H1 (cell line): Measurements from ENCODE around the gene GANAB. TPM values are rescaled to one million over a fixed set of nuclear protein-coding genes. Genes with fewer than 3 reads are reported as not detected.
A peak's percentile ranks its signal among the peaks of the same experiment; 100 is the strongest.

Experiments used
- ASH2L ChIP-seq: fragments of 200-600, 300-600 bp; sonication (generic); IDR thresholded peaks from one replicate; pipeline ENCODE4 v1.7.1; 2017; ENCODE audit warnings: low read length
- CBX8 ChIP-seq: fragments of 300-800, 300-1000 bp; sonication (generic); IDR thresholded peaks from 2 replicates; pipeline ENCODE4 v1.7.1; 2016; ENCODE audit warnings: low read depth, low read length, borderline replicate concordance
- CHD1 ChIP-seq: IDR thresholded peaks from 2 replicates; pipeline ENCODE4 v1.6.1; 2012; ENCODE audit warnings: low read depth, low read length, improper control_type of control experiment
- EGR1 ChIP-seq: IDR thresholded peaks from 2 replicates; pipeline ENCODE4 v1.6.1; 2011; ENCODE audit warnings: low read depth, low read length, borderline replicate concordance
- HDAC2 ChIP-seq, 2 experiments: fragments of 300-600 bp in 1 of 2; sonication (generic) in 1 of 2; IDR thresholded peaks; 2 replicates each; pipeline ENCODE4 v1.6.1; 2011 to 2012; ENCODE audit warnings: low read depth in 2 of 2, low read length in 2 of 2, mild to moderate bottlenecking in 2 of 2, moderate library complexity in 2 of 2, borderline replicate concordance in 1 of 2, inconsistent platforms in 1 of 2
- MAX ChIP-seq: IDR thresholded peaks from 2 replicates; pipeline ENCODE4 v1.6.1; 2012; ENCODE audit warnings: inconsistent platforms
- NANOG ChIP-seq: IDR thresholded peaks from 2 replicates; pipeline ENCODE4 v1.6.1; 2011; ENCODE audit warnings: low read length, low read depth, mild to moderate bottlenecking, inconsistent platforms; ENCODE audit not compliant: insufficient read depth, poor library complexity, severe bottlenecking
- POLR2AphosphoS5 ChIP-seq: IDR thresholded peaks from 2 replicates; pipeline ENCODE4 v1.6.1; 2011; ENCODE audit warnings: low read depth, low read length
- TAF7 ChIP-seq: optimal IDR thresholded peaks from 2 replicates; pipeline ENCODE3; 2011; ENCODE audit warnings: low read depth, mild to moderate bottlenecking, inconsistent platforms, low read length, moderate library complexity, borderline replicate concordance
- TBP ChIP-seq: IDR thresholded peaks from 2 replicates; pipeline ENCODE4 v1.6.1; 2011; ENCODE audit warnings: low read depth, low read length, improper control_type of control experiment
- YY1 ChIP-seq: IDR thresholded peaks from 2 replicates; pipeline ENCODE4 v1.6.1; 2011; ENCODE audit warnings: low read depth, mild to moderate bottlenecking, low read length
- polyA plus RNA-seq, 7 experiments: library from polyadenylated mRNA; depleted of rRNA in 3 of 7; stranded (reverse) in 5 of 7; unstranded in 2 of 7; fragments of >200 nt in 5 of 7; fragments of 200-250 nt in 2 of 7; gene quantifications; 1 replicate in 5 of 7; 2 replicates in 1 of 7; 4 replicates in 1 of 7; pipeline versions ENCODE4 v1.2.1 to v1.2.3, GENCODE V29; 2011 to 2013; ENCODE audit warnings: missing spikeins in 2 of 7, mixed read lengths in 2 of 7
- total RNA-seq: library from RNA; stranded (reverse); fragmentation: NEBNext Ultra II Directional; extraction: Animal tissue kit (Norgen Biotek cat#: 25700); gene quantifications from 2 replicates; pipeline ENCODE4 v1.2.1, GENCODE V29; 2021

GANAB gene
- total and polyA plus RNA-seq, 2 of the 8 experiments (the other 6 are each of a cell fraction or from before 2014, with no cell fraction given), result 289 to 330 TPM

- TF ChIP-seq NANOG (no peak), MAX (peak; percentile 95), POLR2AphosphoS5 (0 out of 2 replicates have a peak, but pooled peaks have one; percentile 57), ASH2L (peak; percentile 48), TAF7 (no peak), YY1 (no peak), TBP (no peak), EGR1 (no peak), CBX8 (no peak), HDAC2 (IDR thresholded peaks at IDR 0.05; ENCODE audit: borderline replicate concordance in 1 of 2, low read depth in 2 of 2, low read length in 2 of 2) (peak in 1 of 2 experiments; percentile 71; a peak in 2 of 4 replicates), CHD1 (no peak)
Measured at GRCh38 chr11:62602141-62603071, 44.0 kb downstream of the GANAB start (continued).
